Body of pancreas (tissue), 4 donors: Measurements from ENCODE around the gene MFRP.

Source experiments
- POLR2A ChIP-seq, 3 donors: fragments of 450-650 bp; IDR thresholded peaks; one replicate each; pipeline ENCODE4 v1.6.1; 2016; ENCODE audit warnings: antibody characterized with exemption in 3 of 3, mild to moderate bottlenecking in 2 of 3
- TF ChIP-seq, protein P1 (sequence below), 7 experiments: fragments of 450-650 bp in 4 of 7; fragments of 200-600 bp in 3 of 7; sonication (generic) in 3 of 7; IDR thresholded peaks; one replicate each; pipeline ENCODE4 v1.5.1; 2016 to 2019; ENCODE audit warnings: antibody characterized with exemption in 7 of 7

DNA sequence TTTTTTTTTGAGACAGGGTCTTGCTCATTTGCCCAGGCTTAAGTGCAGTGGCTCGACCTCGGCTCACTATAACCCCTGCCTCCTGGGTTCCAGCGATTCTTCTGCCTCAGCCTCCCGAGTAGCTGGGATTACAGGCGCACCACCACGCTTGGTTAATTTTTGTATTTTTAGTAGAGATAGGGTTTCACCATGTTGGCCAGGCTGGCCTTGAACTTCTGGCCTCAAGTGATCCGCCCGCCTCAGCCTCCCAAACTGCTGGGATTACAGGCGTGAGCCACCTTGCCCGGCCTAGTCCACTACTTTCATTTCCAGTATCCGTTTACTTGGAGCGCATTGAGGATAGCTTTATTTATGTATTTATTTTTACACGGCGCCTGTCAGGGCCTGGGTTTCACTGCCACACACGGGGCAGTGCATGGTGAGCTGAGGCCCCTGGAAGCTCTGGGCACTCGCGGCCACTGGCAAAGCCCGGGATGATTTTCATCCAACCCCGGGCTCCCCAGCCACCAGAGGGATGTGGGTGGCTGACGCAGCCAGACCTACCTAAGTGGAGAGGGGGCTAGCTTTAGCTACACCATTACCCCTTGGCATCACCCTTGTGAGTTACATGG, 23.5 kb downstream of the MFRP start:
- TF ChIP-seq, protein P1, sequence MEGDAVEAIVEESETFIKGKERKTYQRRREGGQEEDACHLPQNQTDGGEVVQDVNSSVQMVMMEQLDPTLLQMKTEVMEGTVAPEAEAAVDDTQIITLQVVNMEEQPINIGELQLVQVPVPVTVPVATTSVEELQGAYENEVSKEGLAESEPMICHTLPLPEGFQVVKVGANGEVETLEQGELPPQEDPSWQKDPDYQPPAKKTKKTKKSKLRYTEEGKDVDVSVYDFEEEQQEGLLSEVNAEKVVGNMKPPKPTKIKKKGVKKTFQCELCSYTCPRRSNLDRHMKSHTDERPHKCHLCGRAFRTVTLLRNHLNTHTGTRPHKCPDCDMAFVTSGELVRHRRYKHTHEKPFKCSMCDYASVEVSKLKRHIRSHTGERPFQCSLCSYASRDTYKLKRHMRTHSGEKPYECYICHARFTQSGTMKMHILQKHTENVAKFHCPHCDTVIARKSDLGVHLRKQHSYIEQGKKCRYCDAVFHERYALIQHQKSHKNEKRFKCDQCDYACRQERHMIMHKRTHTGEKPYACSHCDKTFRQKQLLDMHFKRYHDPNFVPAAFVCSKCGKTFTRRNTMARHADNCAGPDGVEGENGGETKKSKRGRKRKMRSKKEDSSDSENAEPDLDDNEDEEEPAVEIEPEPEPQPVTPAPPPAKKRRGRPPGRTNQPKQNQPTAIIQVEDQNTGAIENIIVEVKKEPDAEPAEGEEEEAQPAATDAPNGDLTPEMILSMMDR (IDR thresholded peaks at IDR 0.05), result no peak
- TF ChIP-seq POLR2A (IDR thresholded peaks at IDR 0.05), result no peak
